GM21447 (cell line): ENCODE results near the gene FMN1.

Experiments
- ATAC-seq: cut with Tn5 transposase; IDR thresholded peaks from one replicate; pipeline ENCODE4 v1.9.1; 2021; ENCODE audit not compliant: unreplicated experiment

Gene FMN1

DNA sequence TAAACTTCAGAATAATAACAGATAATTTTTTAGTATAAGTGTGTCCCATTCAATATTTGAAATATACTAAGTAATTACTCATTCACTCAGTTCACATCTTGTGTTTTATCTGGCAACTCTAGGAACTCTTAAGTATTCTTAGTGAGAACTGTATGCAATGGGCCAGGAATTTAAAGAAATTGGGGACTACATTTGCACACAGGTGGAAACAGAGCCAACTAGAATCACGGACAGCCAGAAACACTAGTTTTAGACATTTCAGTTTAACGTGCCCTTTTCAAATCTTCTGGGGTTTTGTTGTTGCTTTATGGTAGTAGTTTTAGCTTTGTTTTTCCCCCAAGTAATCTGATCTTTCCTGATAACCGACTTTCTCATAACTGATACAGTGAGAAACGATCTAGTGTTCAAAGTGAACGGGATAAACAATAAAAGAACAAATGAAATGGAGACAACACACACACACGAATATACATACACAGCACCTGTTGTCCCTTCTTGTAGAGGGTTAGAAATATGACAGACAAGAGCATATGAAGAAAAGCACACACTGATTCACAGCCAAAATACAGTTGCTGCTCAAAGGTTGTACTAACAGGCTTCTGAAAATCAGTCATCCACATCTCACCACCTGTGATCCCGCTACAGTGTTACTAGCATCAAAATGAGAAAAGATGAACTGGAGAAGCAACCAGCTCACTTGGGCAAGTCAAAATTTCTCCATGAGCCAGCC lies 167.0 kb downstream of the FMN1 start:
- ATAC-seq: no peak

DNA sequence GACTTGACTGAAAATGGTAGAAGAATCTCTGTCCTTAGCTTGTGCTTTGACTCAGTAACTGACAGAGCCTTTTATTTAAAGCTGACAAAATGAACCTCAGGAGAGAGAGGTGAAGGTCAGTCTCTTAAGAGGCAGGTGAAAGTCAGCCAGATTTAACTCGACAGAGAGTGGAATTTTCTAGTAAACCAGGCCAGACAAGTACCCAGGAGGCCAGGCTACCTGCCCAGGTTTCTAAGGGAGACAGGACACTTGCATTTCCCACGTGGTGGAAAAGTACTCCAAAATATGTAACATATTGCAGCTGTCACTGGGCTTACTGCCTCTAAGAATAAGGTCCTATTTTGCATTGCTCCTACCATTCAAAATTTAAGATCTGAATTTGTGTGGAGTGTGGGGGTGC lies 167.9 kb downstream of the FMN1 start:
- ATAC-seq: no peak

DNA sequence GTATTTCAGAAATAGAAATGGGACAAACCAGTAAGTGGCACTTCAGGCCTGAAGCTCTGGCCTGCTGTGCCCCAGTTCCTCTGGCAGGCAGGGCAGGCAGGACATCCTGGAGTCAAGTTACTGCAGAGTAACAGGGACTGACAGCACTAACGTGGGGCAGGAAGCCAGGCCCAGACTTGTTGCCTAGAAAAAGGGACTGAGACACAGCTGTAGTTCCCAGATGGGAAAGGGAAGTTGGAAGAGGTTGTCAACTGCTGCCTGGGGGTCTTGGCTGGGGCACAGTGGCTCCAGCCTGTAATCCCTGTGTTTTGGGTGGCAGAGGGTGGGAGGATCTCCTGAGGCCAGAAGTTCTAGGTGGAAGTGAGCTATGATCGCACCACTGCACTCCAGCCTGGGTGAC lies 171.9 kb downstream of the FMN1 start:
- no peak for ATAC-seq

DNA sequence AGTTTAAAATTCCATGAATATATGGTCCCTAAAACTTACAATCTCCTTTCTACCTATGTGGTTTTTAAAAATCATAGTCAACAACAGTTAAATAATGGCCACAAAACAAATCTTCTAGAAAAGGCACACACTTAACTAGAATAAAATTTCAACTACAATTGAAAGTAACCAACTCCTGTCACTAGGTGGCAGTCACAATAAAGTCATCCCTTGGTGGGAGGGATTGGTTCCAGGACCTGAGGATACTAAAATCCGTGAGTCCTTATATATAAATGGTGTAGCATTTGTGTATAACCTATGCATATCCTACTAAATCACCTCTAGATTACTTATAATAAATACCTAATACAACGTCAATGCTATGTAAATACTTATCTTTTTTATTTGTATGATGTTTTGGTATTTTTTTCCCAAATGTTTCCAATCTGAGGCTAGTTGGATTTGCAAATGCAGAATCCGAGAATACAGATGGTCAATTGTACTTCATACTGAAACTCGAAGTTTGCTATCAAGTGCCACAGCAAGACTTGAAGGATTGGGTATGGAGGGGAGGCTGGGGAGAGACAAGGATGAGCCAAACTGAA lies 172.6 kb downstream of the FMN1 start:
- ATAC-seq: no peak

DNA sequence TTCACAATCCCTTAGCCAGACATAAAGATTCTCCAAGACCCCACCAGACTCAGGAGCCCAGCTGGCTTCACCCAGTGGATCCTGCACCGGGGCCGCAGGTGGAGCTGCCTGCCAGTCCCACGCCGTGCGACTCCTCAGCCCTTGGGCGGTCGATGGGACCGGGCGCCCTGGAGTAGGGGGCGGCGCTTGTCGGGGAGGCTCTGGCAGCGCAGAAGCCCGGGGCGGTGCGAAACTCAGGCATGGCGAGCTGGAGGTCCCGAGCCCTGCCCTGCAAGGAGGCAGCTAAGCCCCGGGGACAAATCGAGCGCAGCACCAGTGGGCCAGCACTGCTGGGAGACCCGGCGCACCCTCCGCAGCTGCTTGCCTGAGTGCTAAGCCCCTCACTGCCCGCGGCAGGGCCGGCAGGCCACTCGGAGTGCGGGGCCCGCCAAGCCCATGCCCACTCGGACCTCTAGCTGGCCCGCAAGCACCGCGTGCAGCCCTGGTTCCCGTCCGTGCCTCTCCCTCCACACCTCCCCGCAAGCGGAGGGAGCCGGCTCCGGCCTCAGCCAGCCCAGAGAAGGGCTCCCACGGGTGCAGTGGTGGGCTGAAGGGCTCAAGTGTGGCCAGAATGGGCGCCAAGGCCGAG lies 175.0 kb downstream of the FMN1 start:
- no peak for ATAC-seq

DNA sequence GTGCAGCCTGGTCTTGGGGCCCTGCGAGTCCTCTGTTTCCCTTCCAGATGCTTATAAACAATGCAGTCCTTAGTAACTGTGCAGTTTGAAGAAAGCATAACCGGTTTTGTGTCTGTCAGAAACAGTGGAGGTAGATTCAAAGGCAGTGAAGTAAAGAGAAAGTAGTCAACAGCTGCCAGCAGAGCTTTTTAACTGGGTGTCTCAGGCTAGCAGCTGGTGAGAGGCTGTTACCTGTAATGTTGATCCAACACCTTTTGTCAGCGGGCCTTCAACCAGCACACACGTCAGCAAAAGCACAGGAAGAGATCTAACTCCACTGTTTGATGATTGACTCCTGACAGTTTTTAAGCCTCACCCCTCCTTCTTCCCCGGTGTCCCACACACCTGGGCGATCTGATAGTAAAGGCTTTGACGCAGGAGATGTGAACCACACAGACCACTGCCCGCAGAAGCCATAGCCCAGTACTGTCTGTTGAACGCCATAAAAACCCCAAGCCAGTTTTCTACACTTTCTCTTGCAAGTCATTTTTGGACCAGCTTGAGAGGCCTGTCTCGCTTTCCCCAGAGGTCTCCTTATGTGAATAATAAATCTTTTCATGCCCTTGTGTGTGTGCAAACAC lies 178.0 kb downstream of the FMN1 start:
- no peak for ATAC-seq

DNA sequence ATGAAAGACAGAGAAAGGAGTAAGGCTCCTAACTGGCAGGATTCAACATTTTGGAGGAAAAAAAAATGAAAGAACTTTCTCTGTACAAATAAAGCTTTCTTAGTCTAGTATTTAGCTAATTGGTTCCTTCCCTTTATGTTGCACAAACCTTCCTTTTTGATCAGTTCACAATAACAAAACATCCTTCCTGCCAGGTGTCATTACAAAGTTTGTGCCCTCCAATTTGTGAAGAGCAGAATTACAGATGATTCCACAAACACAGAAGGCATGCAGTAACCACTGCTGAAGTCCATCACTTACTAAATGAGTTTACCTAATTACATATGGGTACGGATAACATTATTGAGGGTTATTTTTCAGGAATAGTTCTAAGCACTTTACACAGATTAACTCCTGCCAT lies 179.9 kb downstream of the FMN1 start:
- no peak for ATAC-seq

DNA sequence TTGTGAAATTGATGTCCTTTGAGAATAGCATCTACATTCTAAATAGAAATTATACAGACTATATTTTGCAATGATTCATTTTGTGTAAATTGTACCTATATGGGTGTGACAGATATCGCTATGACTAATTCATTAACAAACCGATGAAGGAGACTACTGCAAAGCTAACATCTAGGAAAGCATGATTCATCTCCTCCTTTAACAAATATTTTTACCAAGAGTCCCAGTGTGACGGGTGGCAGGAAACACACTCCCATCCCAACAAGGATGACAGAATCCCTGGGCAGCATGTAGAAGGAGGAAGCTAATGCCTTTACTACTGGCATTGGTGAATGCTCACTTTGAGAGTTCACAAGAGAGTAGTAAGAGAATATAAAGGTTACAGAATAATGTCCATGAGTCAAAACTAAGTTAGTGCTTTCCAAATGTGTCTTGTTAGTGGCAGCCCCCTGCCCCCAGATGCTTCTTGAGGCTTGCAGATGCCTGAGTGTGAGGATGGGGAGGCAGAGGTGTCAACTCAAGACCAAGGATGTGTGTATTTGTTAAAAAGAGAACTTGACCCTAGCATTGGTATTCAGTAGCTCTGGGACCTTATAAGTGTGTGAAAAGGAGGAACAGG lies 180.6 kb downstream of the FMN1 start:
- no peak for ATAC-seq

DNA sequence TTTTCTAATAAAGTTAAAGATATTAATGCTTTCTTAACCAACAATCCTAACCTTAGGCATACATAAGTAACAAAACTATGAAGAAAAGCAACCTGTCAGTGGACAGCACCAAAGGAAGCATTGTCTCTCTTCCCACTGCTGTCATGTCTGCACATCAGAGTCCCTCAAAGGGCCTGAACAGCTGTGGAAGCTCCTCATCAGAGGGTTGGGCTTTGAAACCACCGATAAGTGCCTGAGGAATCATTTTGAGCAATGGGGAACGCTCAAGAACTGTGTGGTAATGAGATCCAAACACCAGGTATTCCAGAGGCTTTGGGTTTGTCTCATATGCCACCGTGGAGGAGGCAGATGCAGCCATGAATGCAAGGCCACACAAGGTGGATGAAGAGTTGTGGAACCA lies 182.5 kb downstream of the FMN1 start:
- ATAC-seq: no peak

DNA sequence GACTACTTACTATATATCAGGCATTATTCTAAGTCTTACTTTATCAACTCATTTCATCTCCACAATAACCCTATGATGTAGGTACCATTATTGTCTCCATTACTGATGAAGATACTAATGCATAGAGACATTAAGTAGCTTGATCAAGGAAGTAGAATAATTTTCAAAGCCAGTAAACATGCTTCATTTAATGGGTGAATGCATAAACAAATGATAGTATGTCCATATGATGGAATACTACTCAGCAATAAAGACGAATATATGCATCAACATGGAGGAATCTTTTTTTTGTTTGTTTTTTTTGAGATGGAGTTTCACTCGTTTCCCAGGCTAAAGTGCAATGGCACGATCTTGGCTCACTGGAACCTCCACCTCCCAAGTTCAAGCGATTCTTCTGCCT lies 184.9 kb downstream of the FMN1 start:
- no peak for ATAC-seq

DNA sequence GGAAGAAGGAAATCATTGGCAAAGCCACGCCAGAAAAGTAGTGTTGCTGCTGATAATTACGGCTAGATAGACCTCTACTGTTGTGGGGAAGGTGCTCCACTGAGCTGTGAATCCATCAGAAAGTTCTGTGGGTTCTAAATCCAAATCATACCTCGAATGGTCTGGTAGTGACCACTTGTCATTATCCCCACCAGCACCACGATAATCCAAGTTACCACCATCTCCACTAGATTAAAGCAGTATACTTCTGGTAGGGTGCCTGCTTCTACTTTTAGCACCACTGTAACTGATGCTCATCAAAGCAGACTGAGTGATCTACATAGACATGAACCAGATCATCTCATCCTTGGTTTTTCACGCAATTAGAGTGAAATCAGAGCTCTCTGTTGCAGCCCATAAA lies 185.5 kb downstream of the FMN1 start:
- no peak for ATAC-seq

DNA sequence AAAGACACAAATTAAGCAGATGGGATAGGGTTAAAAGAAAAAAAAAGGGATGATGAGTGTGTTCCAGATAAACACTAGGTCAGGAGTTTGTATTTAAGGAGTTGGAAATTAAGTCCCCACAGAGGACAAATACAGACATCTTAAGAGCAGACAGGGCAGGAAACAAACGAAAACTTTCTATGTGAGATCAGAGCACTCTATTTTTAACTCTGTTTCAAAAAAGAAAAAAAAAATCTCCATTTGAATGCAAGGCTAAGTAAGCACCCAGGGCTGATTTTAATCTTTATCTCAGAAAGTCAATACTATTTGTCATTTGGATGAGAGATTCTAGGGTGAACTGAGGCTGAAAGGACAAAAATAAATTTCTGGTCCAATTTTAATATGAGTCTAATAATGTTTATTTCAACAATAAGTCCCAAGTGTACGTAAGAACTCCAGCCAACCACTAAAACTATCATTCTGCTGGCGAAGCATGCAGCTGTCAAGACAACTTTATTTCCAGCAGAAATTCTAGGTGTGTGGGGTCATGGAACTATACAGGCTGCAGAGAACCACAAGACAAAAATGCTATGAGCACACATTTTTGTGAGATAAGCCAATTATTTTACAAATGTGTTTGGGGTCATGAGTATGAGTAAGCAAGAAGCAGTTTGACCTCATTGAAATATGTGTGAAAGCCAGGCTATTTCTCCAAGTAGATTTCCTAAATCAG lies 186.1 kb downstream of the FMN1 start:
- no peak for ATAC-seq

DNA sequence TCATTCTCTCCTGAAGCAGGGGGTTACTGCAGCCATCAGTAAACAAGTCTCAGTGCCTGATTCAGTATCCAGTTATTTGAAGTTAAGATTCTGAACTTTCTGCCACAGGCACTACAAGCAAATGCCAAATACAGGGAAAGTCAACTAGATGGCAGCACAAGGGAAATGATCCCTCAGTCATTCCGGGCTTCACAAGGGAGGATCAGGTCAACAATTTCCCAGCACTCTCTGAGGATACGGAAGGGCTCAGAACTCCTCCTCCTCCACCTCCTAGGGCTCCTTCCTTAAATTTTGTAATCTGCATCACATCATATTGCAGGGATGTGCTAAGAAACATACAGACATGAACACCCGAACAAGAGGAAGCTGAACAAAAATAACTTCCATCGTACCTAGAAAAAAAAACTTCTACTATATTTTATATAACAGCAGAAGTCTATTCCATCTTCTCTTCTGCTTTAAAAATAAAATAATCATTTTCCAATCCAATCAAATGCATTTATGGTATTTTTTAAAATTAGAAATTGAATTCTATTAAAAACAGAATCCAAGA lies 187.1 kb downstream of the FMN1 start:
- no peak for ATAC-seq

DNA sequence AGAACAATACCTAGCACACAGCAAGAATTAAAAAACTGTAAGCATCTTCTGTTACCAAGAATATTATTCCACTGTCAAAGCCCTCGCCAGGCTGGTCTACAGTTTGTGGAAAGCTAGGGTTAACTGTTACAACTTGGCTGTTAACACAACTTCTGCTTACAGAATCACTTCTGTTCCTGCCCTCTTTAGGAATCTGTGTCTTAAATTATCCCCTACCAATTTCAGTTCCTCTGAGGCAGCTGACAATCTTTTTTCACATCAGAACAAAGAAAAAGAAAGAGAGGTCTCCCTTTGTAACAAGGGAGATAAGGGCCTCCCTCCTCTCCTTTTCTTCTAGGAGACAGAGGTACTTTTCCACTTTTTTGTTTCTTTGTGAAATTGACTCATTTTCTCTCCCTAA lies 188.9 kb downstream of the FMN1 start:
- ATAC-seq: no peak

DNA sequence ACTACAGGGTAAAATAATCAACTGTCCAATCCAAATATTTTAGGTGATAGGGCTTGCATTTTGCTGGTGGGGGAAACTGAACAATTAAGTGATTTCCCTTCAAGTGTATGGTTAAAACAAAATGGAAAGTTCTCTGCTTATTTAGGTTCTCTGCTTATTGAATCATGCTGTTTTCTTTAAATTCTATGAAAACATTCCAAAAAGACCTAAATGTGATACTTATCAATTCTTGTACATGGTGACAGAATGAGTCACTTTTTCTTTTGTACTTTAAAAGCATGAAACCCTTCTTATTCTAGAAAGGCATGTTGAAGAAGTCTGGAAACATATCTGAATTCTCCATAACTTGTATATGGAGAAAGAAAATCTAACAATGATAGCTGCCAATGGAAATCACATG lies 192.6 kb downstream of the FMN1 start:
- ATAC-seq: no peak

DNA sequence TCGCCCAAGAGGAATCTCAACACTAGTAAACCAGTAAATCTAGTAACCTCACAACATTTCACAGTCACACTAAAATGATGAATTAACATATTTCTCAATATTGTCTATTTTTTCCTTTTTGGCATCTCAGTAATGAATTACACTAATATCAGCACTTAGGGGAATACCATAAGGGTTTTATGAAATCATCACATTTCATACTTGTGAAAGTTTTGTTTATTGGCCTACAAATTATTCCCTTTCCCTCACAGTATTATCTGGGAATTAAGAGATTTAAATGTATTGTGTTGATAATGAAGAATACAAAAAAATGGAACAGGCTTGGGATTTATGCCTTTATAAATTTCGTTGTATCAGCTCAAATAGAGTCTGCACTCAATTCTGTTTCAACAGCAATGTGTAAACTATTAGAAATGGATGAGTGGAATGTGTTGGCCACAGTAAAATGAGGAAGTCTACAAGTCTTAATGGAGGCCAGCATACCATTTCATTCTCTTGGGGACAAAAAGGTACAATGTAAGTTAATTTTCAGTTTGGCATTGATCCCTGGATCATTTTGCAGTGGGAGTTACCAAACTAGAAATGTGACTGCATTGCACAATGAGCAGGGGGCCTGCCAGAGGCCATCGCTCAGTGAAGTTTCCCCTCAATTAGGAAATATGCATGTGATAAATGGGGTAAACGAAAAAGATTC lies 195.4 kb downstream of the FMN1 start:
- ATAC-seq: no peak

DNA sequence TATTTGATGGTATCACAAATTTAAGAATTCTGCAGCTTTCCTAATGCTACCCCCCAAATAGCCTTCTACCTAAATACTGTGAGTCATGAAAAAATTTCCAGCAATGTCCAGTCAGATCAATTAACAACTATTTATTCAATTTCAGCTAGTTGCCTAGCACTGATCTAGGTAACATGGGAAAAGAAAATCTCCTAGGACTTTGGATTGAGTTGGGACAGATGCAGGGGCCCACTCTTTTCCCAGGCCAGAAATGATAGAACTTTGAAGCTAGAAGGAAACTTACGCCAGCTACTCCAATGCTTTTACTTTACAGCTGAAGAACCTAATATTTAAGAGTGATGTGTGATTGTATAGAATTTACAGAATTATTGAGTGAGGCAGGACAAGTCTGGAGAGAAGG lies 196.3 kb downstream of the FMN1 start:
- ATAC-seq: no peak

DNA sequence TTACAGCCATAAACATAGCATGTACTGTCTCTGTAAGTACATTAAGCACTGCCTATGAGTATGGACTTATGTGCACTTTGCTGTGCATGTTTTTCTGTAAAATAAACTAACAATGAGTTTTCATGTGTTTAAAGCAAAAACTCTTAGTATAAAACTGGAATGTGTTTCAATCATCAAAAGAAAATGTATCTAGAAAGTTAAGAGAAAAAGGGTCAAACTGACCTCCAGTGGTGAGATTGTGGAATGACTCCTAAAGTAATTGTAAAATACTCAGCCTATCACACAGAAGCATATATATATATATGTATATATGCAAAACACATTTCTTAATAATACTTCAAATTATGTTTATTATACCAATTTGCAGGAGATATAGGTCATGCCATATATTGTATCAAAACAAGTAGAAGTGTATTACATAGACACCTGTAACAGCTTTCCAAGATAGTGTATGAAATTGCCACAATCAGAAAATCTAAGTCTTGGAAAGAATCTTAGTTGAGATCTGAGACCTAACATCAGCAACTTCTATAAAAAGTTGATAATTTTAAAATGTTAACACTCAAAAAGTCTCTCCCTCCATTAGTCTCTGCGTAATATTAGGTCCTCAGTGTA lies 199.6 kb downstream of the FMN1 start:
- no peak for ATAC-seq

DNA sequence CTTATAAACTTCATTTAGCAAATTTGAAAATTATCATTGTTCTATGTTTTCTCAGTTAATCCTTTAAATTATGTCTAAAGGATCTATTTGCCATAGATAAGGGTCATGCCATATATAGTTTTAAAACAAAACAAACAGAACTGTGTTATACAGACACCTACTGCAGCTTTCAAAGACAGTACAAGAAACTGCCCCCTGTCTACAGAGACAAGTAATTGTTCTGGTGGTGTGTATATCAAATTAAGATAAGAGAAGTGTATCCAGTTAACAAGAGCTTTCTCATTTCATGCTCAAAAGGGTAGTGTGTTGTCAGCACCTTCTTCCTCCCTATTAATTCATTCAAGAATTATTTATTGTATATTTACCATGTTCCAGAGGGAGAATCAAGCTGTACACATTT lies 201.2 kb downstream of the FMN1 start:
- ATAC-seq: no peak

DNA sequence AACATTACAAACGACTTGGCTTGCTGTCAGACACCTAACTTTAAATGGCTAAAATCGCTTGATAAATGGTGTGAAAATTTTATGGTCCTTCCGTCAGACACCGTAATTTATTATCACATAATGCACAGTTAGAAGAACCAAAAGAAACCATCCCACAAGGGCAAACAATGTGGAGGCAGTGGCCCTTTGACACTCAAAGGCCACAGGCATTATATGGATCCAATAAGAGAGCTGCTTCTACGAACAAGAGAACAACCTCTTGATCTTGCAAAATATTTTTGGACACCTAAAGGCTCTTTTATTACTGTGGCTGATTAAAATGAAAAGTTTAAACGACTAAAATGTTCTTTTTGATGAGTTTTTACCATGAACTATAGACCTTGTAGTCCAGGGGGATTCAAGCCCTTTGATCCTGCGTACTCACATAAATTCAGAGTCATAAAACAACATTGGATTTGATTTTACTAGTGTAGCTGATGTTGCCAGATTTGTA lies 202.8 kb downstream of the FMN1 start:
- no peak for ATAC-seq
